NCI-H446 (cell line): ENCODE measurements around the gene UXT.
"Not testable (repeated sequence)": the region's sequence is repeated elsewhere in the genome, so short reads cannot be mapped to it uniquely, and the experiment has no call there.

Experiments
- DNase-seq, 2 experiments: peaks; one replicate each; lab custom pipeline; 2025; lab: John Stamatoyannopoulos, UW

UXT gene

DNA sequence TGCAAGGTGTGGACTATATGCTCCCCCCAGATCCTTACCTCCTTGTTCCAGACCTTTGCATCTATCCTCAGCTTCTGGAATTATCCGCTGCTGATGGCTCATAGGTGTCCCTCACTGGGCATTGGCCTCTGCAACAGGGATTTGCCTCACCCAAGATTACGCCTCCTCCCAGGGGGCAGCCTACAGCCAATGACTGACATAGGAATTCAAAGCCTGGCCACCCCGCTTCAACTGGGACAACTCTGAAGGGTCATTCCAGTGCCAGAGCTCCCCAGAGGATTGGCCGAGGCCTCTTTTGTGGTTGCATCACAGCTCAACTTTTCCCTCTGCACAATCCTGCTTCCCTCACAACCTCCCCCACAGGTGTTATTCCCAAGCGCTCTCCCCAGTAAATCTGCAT lies 44.4 kb downstream of the UXT start:
- no peak for DNase-seq

DNA sequence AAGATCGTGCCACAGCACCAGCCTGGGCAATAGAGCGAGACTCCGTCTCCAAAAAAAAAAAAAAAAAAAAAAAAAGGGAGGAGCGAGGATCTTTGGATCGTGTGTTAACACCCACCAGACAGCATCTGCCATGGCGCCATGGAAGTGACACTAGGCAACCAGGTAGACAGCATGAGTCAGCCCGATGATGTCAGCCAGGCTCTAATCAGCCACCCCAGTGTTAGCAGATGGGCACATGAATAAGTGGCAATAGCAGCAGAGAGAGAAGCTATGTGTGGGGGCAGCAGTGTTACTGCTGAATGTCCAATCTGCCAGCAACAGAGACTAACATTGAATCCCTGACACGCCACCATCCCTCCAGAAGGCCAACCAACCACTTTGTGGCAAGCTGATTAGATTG lies 45.9 kb downstream of the UXT start:
- DNase-seq, result no peak

DNA sequence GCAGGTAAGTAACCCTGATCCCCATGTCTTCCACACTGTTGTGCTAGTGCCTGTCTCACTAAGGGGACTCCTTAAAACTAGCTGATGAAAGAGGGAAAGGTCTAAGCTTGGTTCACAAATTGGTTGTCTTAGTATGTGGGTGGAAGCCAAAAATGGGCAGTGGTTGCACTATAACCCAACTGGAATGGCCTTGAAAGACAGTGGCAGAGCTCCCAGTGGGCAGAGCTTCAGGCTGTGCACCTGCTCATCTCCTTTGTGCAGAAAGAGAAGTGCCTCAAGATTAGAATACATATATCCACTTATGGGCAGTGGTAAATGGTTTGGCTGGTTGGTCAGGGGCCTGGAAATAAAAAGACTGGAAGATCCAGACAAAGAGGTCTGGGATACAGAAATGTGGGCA lies 46.6 kb downstream of the UXT start:
- DNase-seq, result no peak

DNA sequence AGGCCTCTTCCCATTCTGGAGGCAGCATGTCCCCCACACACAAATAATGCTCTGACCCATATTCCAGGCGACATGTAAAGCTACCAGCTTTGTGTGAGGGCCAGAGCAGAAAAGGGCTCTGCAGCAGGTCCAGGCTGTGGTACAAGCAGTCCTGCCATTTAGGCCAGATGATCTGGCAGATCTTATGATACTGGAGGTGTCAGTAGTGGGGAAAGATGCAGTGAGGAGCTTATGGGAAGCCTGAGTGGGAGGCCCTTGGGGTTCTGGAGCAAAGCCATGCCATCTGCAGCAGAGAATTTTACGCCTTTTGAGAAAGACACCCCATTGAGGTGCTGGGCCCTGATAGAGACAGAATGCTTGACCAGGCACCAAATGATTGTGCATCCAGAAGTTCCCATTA lies 47.1 kb downstream of the UXT start:
- no peak for DNase-seq

DNA sequence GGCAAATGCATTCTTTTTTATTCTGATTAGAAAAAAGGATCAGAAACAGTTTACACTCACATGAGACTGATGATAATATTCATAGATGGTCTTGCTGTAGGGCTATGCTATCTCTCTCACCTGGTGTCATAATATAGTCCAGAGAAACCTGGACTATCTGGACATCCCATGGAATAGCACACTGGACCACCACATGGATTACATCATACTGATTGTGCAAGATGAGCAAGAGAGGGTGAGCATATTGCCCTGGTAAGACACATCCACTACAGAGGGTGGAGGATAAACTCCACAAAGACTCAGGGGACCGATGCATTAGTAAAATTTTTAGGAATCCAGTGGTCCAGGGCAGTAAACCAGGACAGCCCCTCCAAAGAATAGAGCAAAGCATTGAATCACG lies 47.5 kb downstream of the UXT start:
- DNase-seq, result no peak

DNA sequence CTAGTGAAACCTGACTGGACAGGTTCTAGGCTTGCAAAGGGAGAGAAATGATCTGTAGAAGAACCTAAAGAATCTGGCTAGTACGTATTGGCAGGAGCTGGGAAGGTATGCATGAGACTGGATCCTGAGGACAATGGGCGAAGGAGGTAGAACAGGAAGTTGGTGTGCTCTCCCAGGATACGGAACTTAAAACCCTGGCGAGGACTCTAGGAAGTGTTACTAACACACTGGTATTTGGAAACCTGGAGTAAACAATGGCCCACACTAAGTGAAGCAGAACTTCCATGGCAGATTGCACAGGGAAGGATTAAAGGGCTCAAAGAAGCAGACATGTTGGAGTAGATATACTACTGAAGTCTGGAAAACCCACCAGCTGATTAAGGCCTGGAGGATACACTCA lies 48.5 kb downstream of the UXT start:
- DNase-seq, result no peak

DNA sequence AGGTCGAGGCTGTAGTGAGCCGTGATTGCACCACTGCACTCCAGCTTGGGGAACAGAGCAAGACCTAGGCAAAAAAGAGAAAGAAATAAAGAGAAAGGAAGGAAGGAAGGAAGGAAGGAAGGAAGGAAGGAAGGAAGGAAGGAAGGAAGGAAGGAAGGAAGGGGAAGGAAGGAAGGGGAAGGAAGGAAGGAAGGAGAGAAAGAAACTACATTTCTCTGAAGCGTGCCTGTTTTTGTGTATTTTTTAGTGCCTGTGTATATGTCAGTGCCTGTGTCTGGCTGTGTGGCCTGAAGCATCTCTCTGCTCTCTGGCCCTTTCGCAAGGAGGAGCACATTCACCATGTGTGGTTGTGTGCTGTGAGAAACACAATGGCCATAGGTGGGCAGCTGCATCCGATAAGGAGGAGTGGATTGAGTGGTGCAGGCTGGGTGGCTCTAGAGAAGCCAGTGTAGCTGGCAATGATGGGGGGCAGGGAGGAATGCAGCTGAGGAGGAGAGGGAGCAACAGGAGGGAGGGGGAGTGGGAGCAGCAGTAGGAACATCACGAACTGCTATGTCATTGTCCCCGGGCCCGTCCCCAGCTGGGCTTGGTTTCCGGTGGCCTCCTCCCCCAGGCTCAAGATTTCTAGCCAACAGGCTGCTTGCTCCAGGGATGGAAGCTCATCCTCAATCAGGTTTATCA lies 50.7 kb downstream of the UXT start:
- DNase-seq, result no peak

DNA sequence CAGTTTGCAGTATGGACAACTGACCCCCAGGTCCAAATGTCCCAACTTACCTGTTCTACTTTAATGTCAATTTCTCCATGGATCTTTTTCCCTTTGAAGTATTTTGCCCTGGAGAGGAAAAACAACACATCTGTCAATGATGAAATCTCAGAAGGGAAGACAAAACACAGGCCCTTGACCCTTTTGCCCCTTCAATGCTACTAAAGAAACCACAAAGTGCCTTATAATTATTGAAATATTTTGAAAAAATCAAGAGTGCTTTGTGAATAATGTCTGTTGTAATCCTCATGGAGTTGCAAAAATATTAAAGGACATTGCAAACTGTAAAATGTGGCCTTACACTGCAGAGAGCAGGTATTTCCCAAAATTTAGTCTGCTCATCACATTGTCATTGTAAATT lies 51.9 kb downstream of the UXT start:
- DNase-seq, result no peak

DNA sequence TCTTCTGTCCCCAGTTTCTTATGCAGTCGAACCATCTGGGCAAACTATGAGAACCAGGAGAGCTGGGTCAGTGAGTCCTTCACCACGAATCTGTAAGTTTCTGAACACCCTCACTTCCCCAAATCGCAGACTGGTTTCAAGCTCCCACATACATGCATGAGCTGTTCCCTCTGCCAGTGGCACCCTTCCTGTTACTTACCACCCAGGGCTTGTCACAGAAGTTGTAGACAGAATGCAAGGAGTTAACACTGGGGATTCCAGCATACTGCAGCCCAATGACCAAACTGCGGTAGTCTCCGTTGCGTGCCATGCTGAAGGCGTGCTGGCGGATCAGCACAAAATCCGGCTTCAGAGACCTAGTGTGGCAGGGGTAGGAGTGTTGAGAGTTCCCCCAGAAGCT lies 54.0 kb downstream of the UXT start:
- DNase-seq, result no peak

DNA sequence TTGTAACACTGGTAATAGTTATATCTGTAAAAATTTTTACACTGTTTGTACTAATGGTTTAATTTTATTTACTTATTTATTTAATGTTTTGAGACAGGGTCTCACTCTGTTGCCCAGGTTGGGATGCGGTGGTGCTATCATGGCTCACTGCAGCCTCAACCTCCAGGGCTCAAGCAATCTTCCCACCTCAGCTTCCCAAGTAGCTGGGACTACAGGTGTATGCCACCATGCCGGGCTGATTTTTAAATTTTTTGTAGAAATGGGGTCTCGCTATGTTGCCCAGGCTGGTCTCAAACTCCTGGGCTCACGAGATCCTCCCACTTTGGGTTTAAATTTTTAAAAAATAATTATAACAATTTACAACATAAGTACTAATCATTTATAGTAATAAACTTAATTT lies 55.9 kb downstream of the UXT start:
- not testable (repeated sequence) for DNase-seq
